ENCODE data around the gene COX7A2L.

GRCh38 chr2:42328148-42328833 is 32.7 kb downstream of the COX7A2L start:
- TF ChIP-seq, protein P1, sequence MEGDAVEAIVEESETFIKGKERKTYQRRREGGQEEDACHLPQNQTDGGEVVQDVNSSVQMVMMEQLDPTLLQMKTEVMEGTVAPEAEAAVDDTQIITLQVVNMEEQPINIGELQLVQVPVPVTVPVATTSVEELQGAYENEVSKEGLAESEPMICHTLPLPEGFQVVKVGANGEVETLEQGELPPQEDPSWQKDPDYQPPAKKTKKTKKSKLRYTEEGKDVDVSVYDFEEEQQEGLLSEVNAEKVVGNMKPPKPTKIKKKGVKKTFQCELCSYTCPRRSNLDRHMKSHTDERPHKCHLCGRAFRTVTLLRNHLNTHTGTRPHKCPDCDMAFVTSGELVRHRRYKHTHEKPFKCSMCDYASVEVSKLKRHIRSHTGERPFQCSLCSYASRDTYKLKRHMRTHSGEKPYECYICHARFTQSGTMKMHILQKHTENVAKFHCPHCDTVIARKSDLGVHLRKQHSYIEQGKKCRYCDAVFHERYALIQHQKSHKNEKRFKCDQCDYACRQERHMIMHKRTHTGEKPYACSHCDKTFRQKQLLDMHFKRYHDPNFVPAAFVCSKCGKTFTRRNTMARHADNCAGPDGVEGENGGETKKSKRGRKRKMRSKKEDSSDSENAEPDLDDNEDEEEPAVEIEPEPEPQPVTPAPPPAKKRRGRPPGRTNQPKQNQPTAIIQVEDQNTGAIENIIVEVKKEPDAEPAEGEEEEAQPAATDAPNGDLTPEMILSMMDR (IDR thresholded peaks at IDR 0.05; ENCODE audit: low read length): peak; percentile 41
- TF ChIP-seq EZH2 (optimal IDR thresholded peaks at IDR 0.05; ENCODE audit: low read depth, low read length) (no peak), EZH2phosphoT487 (IDR thresholded peaks at IDR 0.05; ENCODE audit: low read length) (no peak)
